Left lung (tissue), 10 donors: ENCODE measurements around the gene PTPRD. TPM values are rescaled to one million over a fixed set of nuclear protein-coding genes. Genes with fewer than 3 reads are reported as not detected.

Experiments used
- ATAC-seq: fragments of 200-7000 bp; cut with Tn5 transposase; one replicate; pipeline ENCODE4 v1.9.1; 2020; ENCODE audit warnings: moderate library complexity
- DNase-seq, 4 donors: peaks; one replicate each; pipeline ENCODE4 v3.0.0-alpha.2; 2013 to 2020
- H3K27ac ChIP-seq, 2 donors: fragments of 200-600 bp; sonication (generic) in 1 of 2; one replicate each; pipeline versions ENCODE4 v1.5.0 to v1.8.0; 2020 to 2021
- H3K27me3 ChIP-seq, 2 donors: fragments of 200-600 bp; sonication (generic) in 1 of 2; one replicate each; pipeline versions ENCODE4 v1.5.0 to v1.8.0; 2020 to 2021
- H3K36me3 ChIP-seq, 2 donors: fragments of 200-600 bp; sonication (generic) in 1 of 2; one replicate each; pipeline versions ENCODE4 v1.5.0 to v1.8.0; 2020 to 2021
- H3K4me1 ChIP-seq, 2 donors: fragments of 200-600 bp; one replicate each; pipeline ENCODE4 v1.8.0; 2021
- H3K4me3 ChIP-seq, 2 donors: fragments of 200-600 bp; sonication (generic) in 1 of 2; one replicate each; pipeline versions ENCODE4 v1.5.0 to v1.8.0; 2020 to 2021; ENCODE audit warnings: mild to moderate bottlenecking in 1 of 2
- H3K9me3 ChIP-seq, 2 donors: fragments of 200-600 bp; sonication (generic) in 1 of 2; one replicate each; pipeline versions ENCODE4 v1.5.0 to v1.8.0; 2020 to 2021
- intact Hi-C, 2 donors: fragments of 100-400 bp; cut with DNase I; formaldehyde crosslinking; loops; one replicate each; pipeline versions ENCODE4 v1.11.2 to v1.14.2; 2022
- polyA plus RNA-seq, 6 donors: library from polyadenylated mRNA; unstranded; fragments of 120-200 nt; gene quantifications; one replicate each; pipeline ENCODE4 v1.2.1, GENCODE V29; 2013; ENCODE audit not compliant: insufficient read length in 6 of 6
- total RNA-seq, 2 donors: library from RNA; stranded (reverse); fragmentation: NEBNext Ultra II Directional; extraction: Animal tissue kit (Norgen Biotek cat#: 25700); gene quantifications; one replicate each; pipeline ENCODE4 v1.2.1, GENCODE V29; 2021
- TF ChIP-seq, protein P1 (sequence below), 2 donors: fragments of 200-600 bp; sonication (generic) in 1 of 2; IDR thresholded peaks; one replicate each; pipeline versions ENCODE4 v1.5.0 to v1.8.0; 2021; ENCODE audit warnings: antibody characterized with exemption in 2 of 2
- donor health status: DM: no; HTN: yes; CAD: no.
- donor health status: DM: no; HTN: no; CAD: no.

The PTPRD gene
- total and polyA plus RNA-seq, 8 donors: 24.2 to 167 (median 139) TPM

DNA sequence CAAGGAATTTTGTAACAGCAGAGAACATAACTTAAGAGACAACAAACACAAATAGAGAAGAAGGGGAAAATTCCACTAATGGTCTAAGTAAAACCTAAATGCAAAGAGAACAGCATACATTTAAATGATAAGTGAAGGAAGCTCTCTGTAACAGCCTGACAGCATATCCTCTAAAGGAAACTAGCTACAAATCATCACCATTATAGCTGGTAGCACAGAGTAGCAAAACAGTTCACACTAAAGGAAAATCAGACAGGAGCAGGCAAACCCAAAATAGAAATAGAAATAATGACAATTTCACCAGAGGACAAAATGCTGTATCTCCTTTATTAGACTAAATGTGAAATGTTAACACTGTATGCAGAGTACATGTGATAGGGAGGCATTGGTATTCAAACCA is 532.8 kb downstream of the PTPRD start:
- DNase-seq (no peak), ATAC-seq (no peak)
- intact Hi-C loops: no loop called here
- TF ChIP-seq, protein P1, sequence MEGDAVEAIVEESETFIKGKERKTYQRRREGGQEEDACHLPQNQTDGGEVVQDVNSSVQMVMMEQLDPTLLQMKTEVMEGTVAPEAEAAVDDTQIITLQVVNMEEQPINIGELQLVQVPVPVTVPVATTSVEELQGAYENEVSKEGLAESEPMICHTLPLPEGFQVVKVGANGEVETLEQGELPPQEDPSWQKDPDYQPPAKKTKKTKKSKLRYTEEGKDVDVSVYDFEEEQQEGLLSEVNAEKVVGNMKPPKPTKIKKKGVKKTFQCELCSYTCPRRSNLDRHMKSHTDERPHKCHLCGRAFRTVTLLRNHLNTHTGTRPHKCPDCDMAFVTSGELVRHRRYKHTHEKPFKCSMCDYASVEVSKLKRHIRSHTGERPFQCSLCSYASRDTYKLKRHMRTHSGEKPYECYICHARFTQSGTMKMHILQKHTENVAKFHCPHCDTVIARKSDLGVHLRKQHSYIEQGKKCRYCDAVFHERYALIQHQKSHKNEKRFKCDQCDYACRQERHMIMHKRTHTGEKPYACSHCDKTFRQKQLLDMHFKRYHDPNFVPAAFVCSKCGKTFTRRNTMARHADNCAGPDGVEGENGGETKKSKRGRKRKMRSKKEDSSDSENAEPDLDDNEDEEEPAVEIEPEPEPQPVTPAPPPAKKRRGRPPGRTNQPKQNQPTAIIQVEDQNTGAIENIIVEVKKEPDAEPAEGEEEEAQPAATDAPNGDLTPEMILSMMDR (IDR thresholded peaks at IDR 0.05): no peak
- no peak overlapping the region for H3K4me3 ChIP-seq
- no peaks in the 10 kb centered on the region for H3K9me3 ChIP-seq
- no peak overlapping the region for H3K27ac ChIP-seq
- no peaks in the 10 kb centered on the region for H3K36me3 ChIP-seq
- no peaks in the 10 kb centered on the region for H3K27me3 ChIP-seq
- no peaks in the 10 kb centered on the region for H3K4me1 ChIP-seq

DNA sequence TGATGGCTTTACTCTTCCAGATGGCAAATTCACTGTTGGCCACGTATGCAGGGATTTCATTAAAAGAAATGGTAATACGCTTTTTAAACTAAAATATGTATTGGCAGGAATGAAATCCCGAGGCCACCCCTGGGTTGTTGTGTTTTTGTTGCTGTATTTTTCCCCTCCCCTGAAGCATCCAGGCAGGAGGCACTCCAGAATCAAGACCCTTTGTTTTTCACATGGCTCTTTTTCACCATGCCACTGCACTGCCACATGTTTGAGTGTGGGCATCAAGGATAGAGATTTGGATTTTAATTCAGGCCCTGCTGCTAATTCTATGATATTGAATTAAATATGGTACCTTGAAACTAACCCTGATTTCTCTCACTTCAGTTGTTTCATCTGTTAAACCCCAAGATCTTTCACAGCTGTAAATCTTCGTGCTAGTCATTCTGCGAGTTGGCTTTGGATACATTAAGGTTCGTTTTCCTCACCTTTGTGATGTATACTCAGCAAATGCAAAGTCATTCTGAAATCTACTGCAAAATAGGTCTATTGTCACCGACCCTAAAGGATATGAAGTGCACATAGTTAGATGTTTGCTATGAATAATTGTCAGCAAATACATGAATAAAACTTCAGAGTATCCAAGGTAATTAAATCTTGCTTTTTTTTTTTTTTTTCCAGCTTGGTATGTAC is 533.4 kb downstream of the PTPRD start:
- Histone ChIP-seq H3K4me3 (no peak overlapping the region), H3K9me3 (no peaks in the 10 kb centered on the region), H3K36me3 (no peaks in the 10 kb centered on the region), H3K27ac (no peak overlapping the region), H3K4me1 (no peaks in the 10 kb centered on the region), H3K27me3 (no peaks in the 10 kb centered on the region)
- intact Hi-C loops: no loop called here
- ATAC-seq (no peak), DNase-seq (no peak)
- TF ChIP-seq, protein P1 (IDR thresholded peaks at IDR 0.05): no peak

DNA sequence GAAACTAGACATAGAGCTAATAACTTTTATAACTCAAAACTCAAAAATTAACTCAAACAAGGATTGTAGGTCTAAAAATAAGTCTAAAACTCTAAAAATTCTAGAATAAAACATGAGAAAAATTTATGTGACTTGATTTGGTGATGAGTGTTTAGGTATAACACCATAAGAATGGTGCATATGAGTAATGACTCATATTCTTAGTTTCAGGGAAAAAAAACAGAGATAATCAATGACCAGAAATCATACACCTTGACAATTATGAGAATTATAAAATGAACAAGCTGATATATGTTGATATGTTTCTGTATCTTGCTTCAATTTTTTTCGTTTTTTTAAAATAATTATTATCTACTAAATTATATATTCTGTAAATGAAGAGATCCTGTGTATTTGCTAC is 541.2 kb downstream of the PTPRD start:
- H3K4me1 ChIP-seq: no peaks in the 10 kb centered on the region
- no peak overlapping the region for H3K4me3 ChIP-seq
- no peaks in the 10 kb centered on the region for H3K36me3 ChIP-seq
- ATAC-seq (no peak), DNase-seq (no peak)
- H3K9me3 ChIP-seq: no peaks in the 10 kb centered on the region
- TF ChIP-seq, protein P1 (IDR thresholded peaks at IDR 0.05): no peak
- H3K27ac ChIP-seq: no peak overlapping the region
- H3K27me3 ChIP-seq: no peaks in the 10 kb centered on the region
- intact Hi-C loops: no loop called here

DNA sequence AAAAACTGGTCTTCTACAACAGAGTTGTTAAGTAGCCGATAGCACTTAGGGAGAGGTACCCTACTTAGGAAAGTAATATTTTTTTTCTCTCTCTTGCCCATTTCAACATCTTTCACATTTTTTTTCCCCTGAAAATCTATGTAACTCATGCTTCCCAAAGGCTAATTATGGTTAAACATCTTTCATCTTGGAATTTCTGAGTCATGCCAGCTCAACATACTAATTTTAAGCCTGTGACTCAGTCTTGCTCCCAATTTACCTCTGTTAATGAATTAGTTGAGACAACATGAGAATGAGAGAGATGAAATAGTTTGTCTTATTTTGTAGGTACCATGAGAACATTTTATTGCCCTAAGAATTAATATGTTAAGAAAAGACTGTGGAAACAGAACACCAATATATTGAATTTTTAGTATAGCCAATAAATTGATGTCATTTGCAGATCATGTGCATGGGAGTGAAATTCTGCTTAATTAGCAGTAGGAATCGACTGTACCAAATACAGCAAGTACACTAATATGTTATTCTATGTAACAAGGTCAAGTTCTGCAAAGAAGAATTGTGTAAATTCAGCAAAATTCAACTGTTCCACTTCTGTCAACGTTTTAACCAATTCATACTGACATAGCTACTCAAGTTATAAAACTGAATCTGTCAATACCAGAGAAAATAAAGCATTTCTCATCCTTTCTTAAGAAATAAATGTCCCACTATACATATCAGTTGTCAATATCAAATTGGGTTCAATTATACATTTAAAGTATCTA is 550.0 kb downstream of the PTPRD start:
- Histone ChIP-seq H3K4me1 (peaks cover 0 to 2% of the 10 kb centered on the region in 2 donors), H3K36me3 (no peaks in the 10 kb centered on the region), H3K9me3 (no peaks in the 10 kb centered on the region), H3K27me3 (no peaks in the 10 kb centered on the region), H3K27ac (no peak overlapping the region), H3K4me3 (no peak overlapping the region)
- TF ChIP-seq, protein P1 (IDR thresholded peaks at IDR 0.05): no peak
- ATAC-seq (no peak), DNase-seq (no peak)
- intact Hi-C loops: no loop called here

DNA sequence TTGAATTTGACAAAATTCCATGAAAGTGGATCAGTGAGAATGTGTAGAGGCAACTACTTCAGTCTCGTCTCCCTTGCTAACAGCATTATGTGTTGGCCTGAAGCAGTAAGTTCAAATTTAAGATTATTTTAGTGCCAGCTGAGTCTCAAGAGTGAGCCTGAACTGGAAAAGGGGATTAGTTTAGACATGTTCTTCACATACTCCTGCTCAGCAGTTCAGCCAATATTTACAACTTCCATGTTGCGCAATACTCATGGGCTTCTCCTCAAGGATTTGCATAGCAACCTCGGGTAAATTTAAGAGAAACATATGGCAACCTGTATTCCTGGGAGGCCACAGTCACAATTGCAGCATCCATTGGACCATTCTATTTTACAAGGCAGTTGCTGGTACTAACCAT is 553.8 kb downstream of the PTPRD start:
- Histone ChIP-seq H3K27ac (no peak overlapping the region), H3K36me3 (no peaks in the 10 kb centered on the region), H3K27me3 (no peaks in the 10 kb centered on the region), H3K4me1 (peaks cover 0 to 2% of the 10 kb centered on the region in 2 donors), H3K4me3 (no peak overlapping the region), H3K9me3 (no peaks in the 10 kb centered on the region)
- TF ChIP-seq, protein P1 (IDR thresholded peaks at IDR 0.05): no peak
- intact Hi-C loops: no loop called here
- DNase-seq (peak in 2 of 4 donors; percentile 17 to 56), ATAC-seq (peak; percentile 75)
